ENCODE measurements around the gene TBC1D30.
"Not testable (repeated sequence)": the region's sequence is repeated elsewhere in the genome, so short reads cannot be mapped to it uniquely, and the experiment has no call there.

Gene TBC1D30

GRCh38 chr12:64824500-64825142 is at the start of gene TBC1D30:
Gene TBC1D30, plus strand, starts transcription at chr12:64824647. Its CDS starts 233 bp downstream, at chr12:64824880.
- DNase-seq: peak; percentile 77 to 94

DNA sequence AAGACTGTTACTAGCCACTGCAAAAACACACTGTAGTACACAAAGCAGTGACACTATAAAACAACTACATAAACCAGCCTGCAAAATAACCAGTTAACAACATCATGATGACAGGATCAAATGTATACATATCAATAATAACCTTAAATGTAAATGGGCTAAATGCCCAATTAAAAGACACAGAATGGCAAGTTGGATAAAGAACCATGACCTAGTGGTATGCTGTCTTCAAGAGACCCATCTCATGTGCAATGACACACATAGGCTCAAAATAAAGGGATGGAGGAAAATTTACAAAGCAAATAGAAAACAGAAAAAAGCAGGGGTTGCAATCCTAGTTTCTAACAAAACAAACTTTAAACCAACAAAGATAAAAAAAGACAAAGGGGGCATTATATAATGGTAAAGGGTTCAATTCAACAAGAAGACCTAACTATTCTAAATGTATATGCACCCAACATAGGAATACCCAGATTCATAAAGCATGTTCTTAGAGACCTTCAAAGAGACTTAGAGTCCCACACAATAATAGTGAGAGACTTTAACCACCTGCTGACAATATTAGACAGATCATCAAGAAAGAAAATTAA is 49.2 kb upstream of the TBC1D30 start:
- DNase-seq: not testable (repeated sequence)

DNA sequence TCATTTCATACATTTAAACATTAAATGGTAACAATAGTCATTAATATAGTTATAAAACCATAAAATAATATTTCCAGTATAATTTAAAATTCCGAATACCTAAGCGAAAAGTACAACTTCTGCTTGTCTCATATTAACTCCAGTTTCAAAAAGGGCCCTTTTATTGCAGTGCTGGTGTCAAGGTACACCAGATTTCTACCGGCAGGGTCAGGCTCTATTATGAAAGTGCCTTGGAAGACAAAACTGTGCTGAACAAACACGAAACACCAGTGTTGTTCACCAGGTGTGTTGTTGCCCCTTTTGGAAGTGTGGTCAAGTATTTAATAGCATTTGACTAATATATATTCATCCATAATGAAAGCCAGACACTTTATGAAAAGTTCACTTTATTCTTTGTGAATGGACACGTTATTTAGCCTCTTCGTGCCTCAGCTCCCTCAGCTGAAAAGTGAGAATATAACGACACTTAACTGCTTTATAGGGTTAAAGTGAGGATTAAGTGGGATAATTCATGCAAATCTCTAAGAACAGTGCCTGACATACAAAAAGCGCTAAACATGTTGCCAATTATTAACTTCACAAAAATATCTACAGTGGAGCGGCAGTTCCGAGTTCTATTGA is 45.0 kb upstream of the TBC1D30 start:
- peak in 1 of 2 experiments; percentile 21 for DNase-seq

DNA sequence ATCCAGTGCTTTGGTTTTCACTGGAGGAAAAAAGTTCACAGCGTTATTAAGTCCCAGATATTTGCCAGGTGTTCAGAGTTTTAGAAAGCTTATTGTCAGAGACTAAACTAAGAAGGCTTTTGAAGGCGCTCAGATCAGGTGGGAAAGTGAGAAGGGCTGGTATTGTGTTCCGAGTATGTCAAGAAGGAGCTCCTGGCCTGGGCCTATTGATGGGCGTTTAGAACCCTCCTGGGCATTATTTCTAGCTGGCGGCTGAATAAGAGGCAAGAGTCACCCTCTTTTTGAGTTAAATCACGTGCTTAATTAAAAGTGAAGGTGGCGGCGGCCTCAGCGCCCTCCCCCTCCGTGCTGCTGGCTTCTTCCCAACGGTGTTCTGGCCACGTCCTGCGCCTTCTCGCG is 44.3 kb upstream of the TBC1D30 start:
- DNase-seq: peak in 1 of 2 experiments; percentile 32

DNA sequence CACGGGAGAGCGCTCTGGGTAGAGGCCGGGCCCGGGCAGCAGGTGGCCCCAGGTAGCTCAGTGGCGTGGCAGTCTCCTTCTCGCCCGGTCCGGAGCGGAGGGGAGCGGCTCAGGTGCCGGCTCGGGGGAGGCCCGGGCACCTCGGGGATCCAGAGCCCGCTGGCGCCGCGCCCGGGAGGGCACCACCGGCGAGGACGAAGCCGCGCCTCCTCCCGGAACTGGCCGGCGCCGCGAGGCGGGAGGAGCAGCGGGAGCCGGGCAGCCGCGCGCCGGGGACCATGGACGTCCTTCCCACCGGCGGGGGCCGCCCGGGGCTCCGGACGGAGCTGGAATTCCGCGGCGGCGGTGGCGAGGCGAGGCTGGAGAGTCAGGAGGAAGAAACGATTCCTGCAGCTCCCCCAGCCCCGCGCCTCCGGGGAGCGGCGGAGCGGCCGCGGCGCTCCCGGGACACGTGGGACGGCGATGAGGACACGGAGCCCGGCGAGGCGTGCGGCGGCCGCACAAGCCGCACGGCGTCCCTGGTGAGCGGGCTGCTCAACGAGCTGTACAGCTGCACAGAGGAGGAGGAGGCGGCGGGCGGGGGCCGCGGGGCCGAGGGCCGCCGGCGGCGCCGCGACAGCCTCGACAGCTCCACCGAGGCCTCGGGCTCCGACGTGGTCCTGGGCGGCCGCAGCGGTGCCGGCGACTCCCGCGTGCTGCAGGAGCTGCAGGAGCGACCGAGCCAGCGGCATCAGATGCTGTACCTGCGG is 43.7 kb upstream of the TBC1D30 start:
- peak; percentile 38 to 82 for DNase-seq

DNA sequence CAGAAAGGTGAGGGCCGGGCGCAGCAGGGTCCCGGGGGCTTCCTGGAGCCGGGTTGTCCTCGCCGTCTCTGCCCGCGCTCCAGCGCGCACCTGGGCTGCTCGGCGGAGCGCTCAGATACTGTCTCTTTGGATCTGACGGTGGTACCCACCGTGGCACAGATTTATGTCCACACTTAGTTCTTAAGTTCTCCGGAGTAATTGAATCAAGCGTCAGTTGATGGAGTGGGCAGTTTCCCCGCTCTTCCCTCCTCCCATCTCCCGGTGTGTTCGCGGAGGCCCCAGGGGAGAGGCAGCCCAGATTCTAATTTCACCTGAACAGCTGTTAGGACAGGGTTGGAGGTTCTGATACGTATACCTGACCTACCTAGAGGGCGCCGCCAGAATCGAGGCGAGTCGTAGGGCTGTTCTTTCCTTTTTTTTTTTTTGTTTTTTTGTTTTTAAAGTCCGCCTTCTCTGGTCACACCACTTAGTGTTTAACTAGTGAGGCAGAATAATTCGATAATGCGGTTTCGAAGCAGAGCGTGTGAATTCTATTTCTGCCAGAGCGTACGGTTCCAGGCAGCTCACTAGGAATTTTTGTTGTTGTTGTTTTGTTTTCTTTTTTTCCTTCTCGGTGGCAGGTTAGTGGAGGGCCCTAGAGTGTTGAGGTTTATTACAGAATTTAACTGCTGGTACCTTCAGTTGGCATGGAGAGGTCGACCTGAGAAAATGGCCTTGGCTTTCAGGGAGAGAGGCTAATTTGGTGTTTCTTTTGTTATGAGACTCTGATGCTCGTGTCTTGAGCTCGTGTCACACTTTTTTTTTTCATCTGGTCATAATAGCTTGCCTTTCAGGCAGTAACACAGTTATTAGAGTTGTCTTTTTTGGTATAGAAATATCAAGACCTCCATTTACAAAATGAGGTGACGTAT is 42.9 kb upstream of the TBC1D30 start:
- peak; percentile 38 to 76 for DNase-seq

GRCh38 chr12:64782191-64782876 is 42.1 kb upstream of the TBC1D30 start:
- peak in 1 of 2 experiments; percentile 26 for DNase-seq

GRCh38 chr12:64785838-64786237 is 38.6 kb upstream of the TBC1D30 start:
- no peak for DNase-seq

- no peak for DNase-seq
These were observed 34.3 kb upstream of the TBC1D30 start for GRCh38 chr12:64790166-64790565.

GRCh38 chr12:64791036-64791435 is 33.4 kb upstream of the TBC1D30 start:
- no peak for DNase-seq

DNA sequence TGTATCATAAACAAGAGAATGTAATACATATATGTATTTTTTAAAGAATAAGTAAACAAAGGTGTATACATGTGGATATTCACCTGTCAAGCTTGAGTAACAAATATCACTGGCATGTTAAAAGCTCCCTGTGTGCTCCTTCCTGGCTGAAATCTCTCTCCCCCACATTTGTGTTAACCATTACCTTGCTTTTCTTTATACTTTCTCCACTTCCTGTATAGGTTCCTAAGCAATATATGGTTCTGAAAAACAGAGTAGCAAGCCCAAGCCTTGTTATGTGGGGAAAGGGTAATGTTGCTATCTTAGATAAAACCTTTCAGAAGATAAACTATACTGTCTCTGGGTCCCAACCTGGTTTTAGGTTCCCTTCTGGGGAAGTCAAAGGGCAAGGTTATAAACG is 32.3 kb upstream of the TBC1D30 start:
- DNase-seq: no peak

GRCh38 chr12:64793610-64794009 is 30.8 kb upstream of the TBC1D30 start:
- DNase-seq: no peak

DNA sequence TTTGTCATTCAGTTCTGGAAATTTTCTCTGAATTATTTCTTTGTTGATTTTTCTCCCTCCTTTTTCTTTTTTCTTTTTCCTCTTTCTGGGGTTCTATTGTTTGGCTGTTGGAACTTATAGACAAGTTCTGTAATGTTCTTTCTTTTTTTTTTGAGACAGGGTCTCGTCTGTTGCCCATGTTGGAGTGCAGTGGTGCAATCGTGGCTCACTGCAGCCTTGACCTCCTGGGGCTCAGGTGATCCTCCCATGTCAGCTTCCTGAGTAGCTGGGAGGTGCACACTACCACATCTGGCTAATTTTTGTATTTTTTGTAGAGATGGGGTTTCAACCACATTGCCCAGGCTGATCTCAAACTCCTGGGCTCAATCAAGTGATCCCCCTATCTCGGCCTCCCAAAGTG is 30.1 kb upstream of the TBC1D30 start:
- no peak for DNase-seq

GRCh38 chr12:64796205-64796845 is 28.1 kb upstream of the TBC1D30 start:
- peak; percentile 73 to 90 for DNase-seq

DNA sequence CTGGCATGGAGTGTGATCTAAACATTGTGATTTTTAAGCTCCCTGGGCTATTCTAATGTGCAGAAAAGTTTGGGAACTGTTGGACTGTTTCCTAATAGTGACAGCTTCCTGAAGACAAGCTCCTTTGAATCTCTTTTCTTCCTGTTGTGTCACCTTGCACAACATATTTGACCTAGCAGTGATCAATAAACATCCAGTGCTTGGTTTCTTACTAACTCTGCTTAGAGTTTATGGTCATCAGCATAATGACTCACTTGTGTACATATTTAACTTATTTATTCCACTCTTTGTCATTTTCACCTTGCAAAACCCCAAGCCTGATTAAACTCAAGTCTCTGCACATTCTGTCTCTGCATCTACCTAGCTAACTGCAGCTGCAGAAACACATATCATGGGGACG is 27.3 kb upstream of the TBC1D30 start:
- DNase-seq: no peak

DNA sequence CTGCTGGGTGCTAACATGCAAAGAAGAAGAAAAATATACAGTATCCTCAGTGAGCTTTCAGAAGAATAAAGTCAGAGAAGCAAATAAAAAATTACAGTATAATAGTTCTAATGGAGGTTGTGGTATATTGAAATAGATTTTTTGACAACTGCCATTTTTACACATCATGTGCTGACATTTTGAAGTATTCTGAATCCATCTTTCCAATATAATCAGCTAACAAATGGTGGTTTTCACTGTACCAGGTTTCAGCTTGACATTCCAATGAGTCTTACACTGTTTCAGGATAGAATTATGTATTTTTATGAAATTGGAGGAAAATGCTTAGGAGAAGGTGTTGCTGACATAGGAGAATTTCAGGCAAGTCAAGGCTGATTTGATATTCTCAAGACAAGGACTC is 26.3 kb upstream of the TBC1D30 start:
- DNase-seq: no peak

DNA sequence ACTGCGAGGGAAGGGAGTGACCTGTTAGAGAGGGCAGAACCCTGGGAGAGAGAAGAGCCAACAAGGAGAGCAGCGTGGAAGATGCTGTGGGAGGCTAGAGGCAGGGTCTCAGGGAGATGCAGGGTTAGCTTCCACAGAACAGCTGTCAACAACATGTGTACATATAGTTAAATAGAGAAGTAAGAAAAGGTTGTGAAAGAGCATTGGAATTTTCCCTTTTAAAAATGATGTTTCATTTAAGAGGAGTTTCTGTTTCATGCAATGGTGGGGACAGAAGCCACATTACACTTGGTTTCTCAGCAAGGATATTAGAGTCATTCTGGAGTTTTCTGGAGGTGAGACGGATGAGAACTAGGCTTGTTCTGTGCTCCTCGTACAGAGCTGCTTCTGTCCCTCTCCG is 23.8 kb upstream of the TBC1D30 start:
- no peak for DNase-seq

- peak in 1 of 2 experiments; percentile 39 for DNase-seq
These were observed 23.1 kb upstream of the TBC1D30 start for GRCh38 chr12:64801381-64801780.

GRCh38 chr12:64802180-64802775 is 22.2 kb upstream of the TBC1D30 start:
- DNase-seq: peak in 1 of 2 experiments; percentile 55

GRCh38 chr12:64806173-64806572 is 18.3 kb upstream of the TBC1D30 start:
- no peak for DNase-seq

Data from NCI-H526 (cell line).